ENCODE results near the gene ACACA. TPM values are rescaled to one million over a fixed set of nuclear protein-coding genes. Genes with fewer than 3 reads are reported as not detected.
"Not testable (repeated sequence)": the region's sequence is repeated elsewhere in the genome, so short reads cannot be mapped to it uniquely, and the experiment has no call there.

Gene ACACA
- total RNA-seq, 1 experiment from 2014 or later = 31.6 TPM

DNA sequence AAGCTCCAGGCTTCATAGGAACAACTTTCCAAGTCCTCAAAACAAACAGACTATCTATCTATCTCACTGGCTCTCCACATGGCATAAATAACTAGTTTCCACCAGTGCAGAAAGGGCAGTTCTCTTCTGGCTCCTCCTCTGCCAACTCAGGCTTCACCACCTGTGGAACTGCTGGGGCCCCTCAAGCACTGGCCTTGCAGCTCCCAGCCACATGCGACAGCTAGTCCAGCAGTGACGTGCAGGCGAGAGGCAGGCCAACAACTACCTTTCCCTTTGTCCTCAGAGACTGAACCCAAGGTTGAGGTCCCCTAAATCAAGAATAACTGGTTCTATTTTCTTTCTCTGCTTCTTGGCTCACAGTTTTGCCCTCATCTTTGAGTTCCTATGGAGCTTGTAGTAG is 320.3 kb downstream of the ACACA start:
- Histone ChIP-seq H3K4me3 (ENCODE audit: insufficient read depth, low read depth, low read length) (no peak overlapping the region), H3K27me3 (ENCODE audit: control insufficient read depth, insufficient read depth, low read length) (no peaks in the 10 kb centered on the region), H3K36me3 (replicated peaks; ENCODE audit: control insufficient read depth, insufficient read depth, low read length) (peaks cover 16% of the 10 kb centered on the region)
- DNase-seq = no peak

GRCh38 chr17:37084372-37084771 is 322.3 kb downstream of the ACACA start:
- DNase-seq = no peak
- Histone ChIP-seq H3K4me3 (ENCODE audit: insufficient read depth, low read depth, low read length) (no peak overlapping the region), H3K27me3 (ENCODE audit: control insufficient read depth, insufficient read depth, low read length) (no peaks in the 10 kb centered on the region), H3K36me3 (replicated peaks; ENCODE audit: control insufficient read depth, insufficient read depth, low read length) (peaks cover 15% of the 10 kb centered on the region)

DNA sequence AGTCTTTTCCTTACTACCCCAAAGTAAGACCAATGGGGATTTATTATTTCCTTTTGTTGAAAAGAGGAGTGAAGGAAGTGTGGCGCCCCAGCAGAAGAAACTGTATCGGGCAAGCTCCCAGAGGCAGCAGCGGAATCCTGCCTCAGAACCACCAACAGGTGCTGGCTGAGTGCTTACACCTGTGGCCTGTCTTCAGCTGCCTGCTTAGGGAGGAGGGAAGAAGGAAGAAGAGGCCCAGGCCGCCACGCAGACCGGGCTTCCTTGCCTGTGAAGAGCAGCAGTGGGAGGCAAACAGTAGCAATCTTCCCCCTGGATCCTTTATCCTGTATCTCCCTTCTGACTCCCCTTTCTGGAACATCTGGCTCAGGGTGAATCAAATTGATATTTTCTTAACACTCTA is 323.2 kb downstream of the ACACA start:
- no peak overlapping the region for H3K4me3 ChIP-seq (ENCODE audit: insufficient read depth, low read depth, low read length)
- peaks cover 15% of the 10 kb centered on the region for H3K36me3 ChIP-seq (replicated peaks; ENCODE audit: control insufficient read depth, insufficient read depth, low read length)
- no peak for DNase-seq
- H3K27me3 ChIP-seq (ENCODE audit: control insufficient read depth, insufficient read depth, low read length) = no peaks in the 10 kb centered on the region

DNA sequence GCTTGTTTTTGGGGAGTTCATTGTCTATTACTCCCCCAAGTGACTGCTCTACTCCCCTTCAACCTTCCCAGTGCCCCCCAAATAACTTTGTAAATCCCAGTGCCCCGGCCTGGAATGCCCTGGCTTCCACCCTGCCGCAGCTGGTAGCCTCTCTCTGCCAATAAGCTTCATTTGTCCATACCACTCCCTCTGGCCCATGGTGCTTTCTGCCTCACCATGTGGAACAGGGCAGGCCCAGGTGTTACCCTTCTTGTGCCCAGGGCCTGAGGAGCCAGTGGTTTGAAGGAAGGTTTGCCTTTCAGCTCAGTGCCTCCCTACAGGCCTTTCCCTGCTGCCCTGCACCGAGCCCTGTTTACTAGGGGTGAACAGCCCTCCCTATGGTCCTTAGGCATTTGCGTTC is 323.7 kb downstream of the ACACA start:
- Histone ChIP-seq H3K4me3 (ENCODE audit: insufficient read depth, low read depth, low read length) (no peak overlapping the region), H3K36me3 (replicated peaks; ENCODE audit: control insufficient read depth, insufficient read depth, low read length) (peaks cover 14% of the 10 kb centered on the region)
- no peak for DNase-seq

GRCh38 chr17:37082311-37082860 is 324.2 kb downstream of the ACACA start:
- H3K36me3 ChIP-seq (replicated peaks; ENCODE audit: control insufficient read depth, insufficient read depth, low read length) = peaks cover 12% of the 10 kb centered on the region
- no peaks in the 10 kb centered on the region for H3K27me3 ChIP-seq (ENCODE audit: control insufficient read depth, insufficient read depth, low read length)
- DNase-seq = no peak
- H3K4me3 ChIP-seq (ENCODE audit: insufficient read depth, low read depth, low read length) = no peak overlapping the region

More for the DNA sequence above, 323.7 kb downstream of the ACACA start:
- H3K27me3 ChIP-seq (ENCODE audit: control insufficient read depth, insufficient read depth, low read length) = no peaks in the 10 kb centered on the region

GRCh38 chr17:37081287-37081686 is 325.3 kb downstream of the ACACA start:
- Histone ChIP-seq H3K4me3 (ENCODE audit: insufficient read depth, low read depth, low read length) (no peak overlapping the region), H3K36me3 (replicated peaks; ENCODE audit: control insufficient read depth, insufficient read depth, low read length) (peaks cover 7% of the 10 kb centered on the region), H3K27me3 (ENCODE audit: control insufficient read depth, insufficient read depth, low read length) (no peaks in the 10 kb centered on the region)
- DNase-seq = no peak

DNA sequence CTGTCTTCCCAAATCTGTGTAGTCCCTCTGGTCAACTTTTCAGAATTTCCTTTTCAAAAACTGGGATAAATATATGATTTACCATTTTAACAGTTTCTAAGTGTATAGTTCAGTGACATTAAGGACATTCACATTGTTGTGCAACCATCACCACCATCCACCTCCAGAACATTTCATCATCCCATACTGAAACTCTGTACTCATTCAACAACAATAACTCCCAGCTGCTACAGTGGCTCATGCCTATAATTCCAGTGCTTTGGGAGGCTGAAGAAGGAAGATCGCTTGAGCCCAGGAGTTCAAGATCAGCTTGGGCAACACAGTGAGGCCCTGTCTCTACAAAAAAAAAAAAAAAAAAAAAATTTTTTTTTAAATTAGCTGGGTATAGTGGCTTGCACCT is 326.9 kb downstream of the ACACA start:
- peaks cover 2% of the 10 kb centered on the region; the same call in 1 of the 2 replicates for H3K36me3 ChIP-seq (replicated peaks; ENCODE audit: control insufficient read depth, insufficient read depth, low read length)
- DNase-seq = no peak
- H3K4me3 ChIP-seq (ENCODE audit: insufficient read depth, low read depth, low read length) = no peak overlapping the region
- no peaks in the 10 kb centered on the region for H3K27me3 ChIP-seq (ENCODE audit: control insufficient read depth, insufficient read depth, low read length)

GRCh38 chr17:37079065-37079708 is 327.4 kb downstream of the ACACA start:
- no peaks in the 10 kb centered on the region for H3K27me3 ChIP-seq (ENCODE audit: control insufficient read depth, insufficient read depth, low read length)
- H3K36me3 ChIP-seq (replicated peaks; ENCODE audit: control insufficient read depth, insufficient read depth, low read length) = no peaks in the 10 kb centered on the region
- no peak overlapping the region for H3K4me3 ChIP-seq (ENCODE audit: insufficient read depth, low read depth, low read length)

GRCh38 chr17:37073464-37073863 is 333.2 kb downstream of the ACACA start:
- not testable (repeated sequence) for H3K36me3 ChIP-seq (replicated peaks; ENCODE audit: control insufficient read depth, insufficient read depth, low read length); H3K4me3 ChIP-seq (ENCODE audit: insufficient read depth, low read depth, low read length); H3K27me3 ChIP-seq (ENCODE audit: control insufficient read depth, insufficient read depth, low read length); DNase-seq

More at GRCh38 chr17:37079065-37079708, 327.4 kb downstream of the ACACA start:
- no peak for DNase-seq

DNA sequence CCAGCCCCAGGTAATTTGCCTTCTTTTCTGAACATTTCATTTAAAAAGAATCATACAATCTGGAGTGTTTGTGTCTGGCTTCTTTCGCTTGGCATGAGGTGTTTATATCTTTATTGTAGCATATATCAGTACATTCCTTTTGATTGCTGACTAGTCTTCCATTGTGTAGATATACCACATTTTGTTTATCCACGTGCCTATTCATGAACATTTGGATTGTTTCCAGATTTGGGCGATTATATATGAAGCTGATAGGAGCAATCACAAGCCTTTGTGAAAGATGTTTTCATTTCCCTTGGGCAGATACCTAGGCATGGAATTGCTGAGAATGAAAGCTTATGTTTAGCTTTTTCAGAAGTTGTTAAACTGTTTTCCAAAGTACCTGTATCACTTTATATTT is 337.5 kb downstream of the ACACA start:
- no peaks in the 10 kb centered on the region for H3K36me3 ChIP-seq (replicated peaks; ENCODE audit: control insufficient read depth, insufficient read depth, low read length)
- DNase-seq = no peak
- no peaks in the 10 kb centered on the region for H3K27me3 ChIP-seq (ENCODE audit: control insufficient read depth, insufficient read depth, low read length)
- H3K4me3 ChIP-seq (ENCODE audit: insufficient read depth, low read depth, low read length) = no peak overlapping the region

GRCh38 chr17:37068266-37068665 is 338.4 kb downstream of the ACACA start:
- DNase-seq = no peak
- Histone ChIP-seq H3K4me3 (ENCODE audit: insufficient read depth, low read depth, low read length) (no peak overlapping the region), H3K36me3 (replicated peaks; ENCODE audit: control insufficient read depth, insufficient read depth, low read length) (no peaks in the 10 kb centered on the region)

GRCh38 chr17:37067555-37068111 is 339.0 kb downstream of the ACACA start:
- DNase-seq = peak; percentile 35
- Histone ChIP-seq H3K4me3 (ENCODE audit: insufficient read depth, low read depth, low read length) (no peak overlapping the region), H3K36me3 (replicated peaks; ENCODE audit: control insufficient read depth, insufficient read depth, low read length) (no peaks in the 10 kb centered on the region), H3K27me3 (ENCODE audit: control insufficient read depth, insufficient read depth, low read length) (no peaks in the 10 kb centered on the region)

More at GRCh38 chr17:37068266-37068665, 338.4 kb downstream of the ACACA start:
- no peaks in the 10 kb centered on the region for H3K27me3 ChIP-seq (ENCODE audit: control insufficient read depth, insufficient read depth, low read length)

GRCh38 chr17:37066322-37067255 is 340.0 kb downstream of the ACACA start:
- H3K36me3 ChIP-seq (replicated peaks; ENCODE audit: control insufficient read depth, insufficient read depth, low read length) = no peaks in the 10 kb centered on the region
- peak; percentile 70 for DNase-seq
- H3K27me3 ChIP-seq (ENCODE audit: control insufficient read depth, insufficient read depth, low read length) = no peaks in the 10 kb centered on the region
- no peak overlapping the region for H3K4me3 ChIP-seq (ENCODE audit: insufficient read depth, low read depth, low read length)

DNA sequence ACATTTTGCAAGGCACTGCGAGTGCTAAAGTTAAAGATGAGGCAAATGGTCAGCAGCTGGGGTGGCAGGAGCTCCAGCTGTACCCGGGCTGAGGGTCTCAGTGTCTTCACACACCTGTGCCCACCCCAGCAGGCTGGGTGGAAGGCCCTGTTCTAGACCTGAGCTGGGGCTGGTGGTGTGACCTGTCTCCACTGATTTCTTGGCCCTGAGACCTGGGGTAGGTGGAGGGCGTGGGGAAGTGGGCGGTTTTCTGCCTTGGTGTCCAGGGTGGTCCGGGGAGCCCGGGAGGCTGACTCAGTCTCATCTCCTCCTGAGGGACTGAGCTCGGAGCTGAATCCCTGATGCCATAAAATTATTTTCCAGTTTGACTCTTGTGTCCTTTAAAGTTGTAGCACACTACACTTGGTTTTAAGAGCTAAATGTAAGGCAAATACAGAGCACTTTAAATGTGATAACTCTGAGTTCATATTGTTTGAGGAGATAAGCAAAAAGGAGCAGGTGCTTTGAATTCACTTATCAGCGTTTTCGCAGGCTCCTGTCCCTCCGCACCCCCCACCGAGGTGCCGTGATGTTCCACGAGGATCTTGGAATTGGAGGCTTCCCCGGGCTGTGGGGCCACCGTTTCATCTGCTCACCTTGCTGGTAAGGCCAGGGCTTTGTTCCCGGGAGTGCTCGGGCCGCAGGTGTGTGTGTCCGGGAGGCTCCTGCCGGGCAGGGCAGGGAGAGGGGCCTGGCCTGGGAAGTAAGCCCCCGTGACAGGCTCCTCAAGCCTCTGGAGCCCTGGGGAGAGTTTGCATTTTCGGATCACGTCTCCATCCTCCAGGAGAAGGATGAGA is 340.9 kb downstream of the ACACA start:
- Histone ChIP-seq H3K36me3 (replicated peaks; ENCODE audit: control insufficient read depth, insufficient read depth, low read length) (no peaks in the 10 kb centered on the region), H3K27me3 (ENCODE audit: control insufficient read depth, insufficient read depth, low read length) (no peaks in the 10 kb centered on the region), H3K4me3 (ENCODE audit: insufficient read depth, low read depth, low read length) (no peak overlapping the region)
- DNase-seq = peak; percentile 83

Measured in H7 (cell line).